Smooth muscle cell (in vitro differentiated cells): ENCODE data around the gene WARS2. TPM values are rescaled to one million over a fixed set of nuclear protein-coding genes. Genes with fewer than 3 reads are reported as not detected.

Experiments
- DNase-seq: peaks from one replicate; lab custom pipeline; 2025; ENCODE audit not compliant: unreplicated experiment; lab: John Stamatoyannopoulos, UW
- H2AFZ ChIP-seq: fragments of 200-600 bp; sonication (generic); 2 replicates; pipeline ENCODE4 v1.6.0; 2016; ENCODE audit warnings: antibody characterized with exemption, low read depth, mild to moderate bottlenecking
- H3F3A ChIP-seq: fragments of 200-600 bp; sonication (generic); 2 replicates; pipeline ENCODE4 v1.6.0; 2017; ENCODE audit warnings: antibody characterized with exemption, low read depth
- H3K27ac ChIP-seq: fragments of 200-600 bp; sonication (generic); 2 replicates; pipeline ENCODE4 v1.5.1; 2016; ENCODE audit warnings: low read depth, mild to moderate bottlenecking
- H3K27me3 ChIP-seq: fragments of 200-600 bp; sonication (generic); 2 replicates; pipeline ENCODE4 v1.6.1; 2016; ENCODE audit warnings: low read depth, mild to moderate bottlenecking
- H3K36me3 ChIP-seq: fragments of 200-600 bp; sonication (generic); 2 replicates; pipeline ENCODE4 v1.5.1; 2016; ENCODE audit warnings: low read depth
- H3K4me1 ChIP-seq: fragments of 200-600 bp; sonication (generic); 2 replicates; pipeline ENCODE4 v1.5.1; 2016; ENCODE audit warnings: low read depth
- H3K4me2 ChIP-seq: fragments of 200-600 bp; sonication (generic); 2 replicates; pipeline ENCODE4 v1.6.0; 2016; ENCODE audit warnings: mild to moderate bottlenecking
- H3K4me3 ChIP-seq: fragments of 200-600 bp; sonication (generic); 2 replicates; pipeline ENCODE4 v1.5.1; 2016; ENCODE audit warnings: mild to moderate bottlenecking
- H3K79me2 ChIP-seq: fragments of 200-600 bp; sonication (generic); 2 replicates; pipeline ENCODE4 v1.6.0; 2016; ENCODE audit warnings: low read depth, mild to moderate bottlenecking
- H3K9ac ChIP-seq: fragments of 200-600 bp; sonication (generic); 2 replicates; pipeline ENCODE4 v1.6.0; 2016; ENCODE audit warnings: low read depth
- H3K9me3 ChIP-seq: fragments of 200-600 bp; sonication (generic); replicated peaks from 2 replicates; pipeline ENCODE4 v1.5.1; 2016; ENCODE audit warnings: low read depth
- H4K20me1 ChIP-seq: fragments of 200-600 bp; sonication (generic); 2 replicates; pipeline ENCODE4 v1.6.0; 2016; ENCODE audit warnings: low read depth
- WGBS: methylation state at CpG from one replicate; pipeline ENCODE4 v1.1.7; 2016; ENCODE audit warnings: low lambda C conversion rate; 5-methylcytosine and 5-hydroxymethylcytosine counted together
- polyA plus RNA-seq: library from polyadenylated mRNA; unstranded; fragments of >200 nt; fragmentation: Nextera tagmentation; extraction: Ambion mirVana; gene quantifications from 2 replicates; pipeline ENCODE4 v1.2.1, GENCODE V29; 2016
- total RNA-seq: library from RNA; depleted of rRNA; stranded (reverse); fragments of >200 nt; gene quantifications from 2 replicates; pipeline ENCODE4 v1.2.3, GENCODE V29; 2014
- TF ChIP-seq, protein P1 (sequence below): fragments of 200-600 bp; sonication (generic); IDR thresholded peaks from 2 replicates; pipeline ENCODE4 v1.5.1; 2017; ENCODE audit warnings: borderline replicate concordance, mild to moderate bottlenecking, antibody characterized with exemption; ENCODE audit not compliant: insufficient read depth, poor library complexity, severe bottlenecking

Gene WARS2
- total and polyA plus RNA-seq, 2 experiments from 2014 or later, result 5.9 to 9.6 TPM

DNA sequence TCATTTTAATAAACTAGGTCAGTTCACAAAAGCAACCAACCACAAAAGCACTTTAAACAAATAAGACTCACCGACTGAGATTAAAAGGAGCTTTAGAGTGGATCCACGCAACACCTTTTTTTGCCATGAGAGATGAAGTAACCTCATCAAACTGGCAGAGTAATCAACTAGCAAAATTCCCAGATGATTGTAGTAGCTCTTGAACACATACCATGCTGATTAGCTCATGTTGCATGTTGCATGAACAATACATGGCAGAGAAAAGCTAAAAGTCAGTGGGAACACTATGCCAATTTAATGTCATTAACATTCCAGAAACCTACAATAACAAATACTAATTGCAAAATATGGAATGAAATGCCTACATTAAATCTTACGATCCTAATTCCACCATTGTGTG, 4.1 kb downstream of the WARS2 start:
- H3K4me1 ChIP-seq, result peaks cover 4% of the 10 kb centered on the region
- H4K20me1 ChIP-seq, result no peaks in the 10 kb centered on the region
- no peak overlapping the region for H3K4me3 ChIP-seq
- H3F3A ChIP-seq, result no peaks in the 10 kb centered on the region
- no peak overlapping the region for H3K27ac ChIP-seq
- 60% methylated on average over 3 of the region's 3 CpGs for WGBS
- H2AFZ ChIP-seq, result no peak overlapping the region
- TF ChIP-seq, protein P1, sequence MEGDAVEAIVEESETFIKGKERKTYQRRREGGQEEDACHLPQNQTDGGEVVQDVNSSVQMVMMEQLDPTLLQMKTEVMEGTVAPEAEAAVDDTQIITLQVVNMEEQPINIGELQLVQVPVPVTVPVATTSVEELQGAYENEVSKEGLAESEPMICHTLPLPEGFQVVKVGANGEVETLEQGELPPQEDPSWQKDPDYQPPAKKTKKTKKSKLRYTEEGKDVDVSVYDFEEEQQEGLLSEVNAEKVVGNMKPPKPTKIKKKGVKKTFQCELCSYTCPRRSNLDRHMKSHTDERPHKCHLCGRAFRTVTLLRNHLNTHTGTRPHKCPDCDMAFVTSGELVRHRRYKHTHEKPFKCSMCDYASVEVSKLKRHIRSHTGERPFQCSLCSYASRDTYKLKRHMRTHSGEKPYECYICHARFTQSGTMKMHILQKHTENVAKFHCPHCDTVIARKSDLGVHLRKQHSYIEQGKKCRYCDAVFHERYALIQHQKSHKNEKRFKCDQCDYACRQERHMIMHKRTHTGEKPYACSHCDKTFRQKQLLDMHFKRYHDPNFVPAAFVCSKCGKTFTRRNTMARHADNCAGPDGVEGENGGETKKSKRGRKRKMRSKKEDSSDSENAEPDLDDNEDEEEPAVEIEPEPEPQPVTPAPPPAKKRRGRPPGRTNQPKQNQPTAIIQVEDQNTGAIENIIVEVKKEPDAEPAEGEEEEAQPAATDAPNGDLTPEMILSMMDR, result no peak
- no peaks in the 10 kb centered on the region for H3K36me3 ChIP-seq
- H3K9me3 ChIP-seq, result no peaks in the 10 kb centered on the region
- H3K9ac ChIP-seq, result no peak overlapping the region
- no peaks in the 10 kb centered on the region for H3K27me3 ChIP-seq
- H3K79me2 ChIP-seq, result peaks cover 13% of the 10 kb centered on the region
- H3K4me2 ChIP-seq, result no peak overlapping the region
- DNase-seq, result no peak

DNA sequence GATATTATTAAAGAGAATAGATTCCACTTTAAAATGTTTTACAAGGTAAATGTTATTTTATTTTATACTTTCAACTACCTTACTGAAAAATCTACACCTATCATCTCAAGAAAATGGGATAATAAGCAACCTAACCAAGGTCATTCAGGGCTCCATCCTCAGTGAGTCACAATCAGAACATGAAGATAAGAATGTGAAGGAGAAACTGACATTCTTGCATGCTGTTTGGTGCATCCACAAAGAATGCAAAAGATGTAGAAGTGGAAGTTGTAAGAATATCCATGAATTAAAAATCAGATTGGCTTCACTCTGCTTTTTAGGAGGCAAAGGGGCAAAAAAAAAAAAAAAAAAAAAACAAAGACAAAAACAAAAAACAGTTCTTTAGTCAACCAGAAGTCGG, 6.5 kb downstream of the WARS2 start:
- Histone ChIP-seq H3F3A (no peaks in the 10 kb centered on the region), H3K9ac (no peak overlapping the region), H3K36me3 (no peaks in the 10 kb centered on the region), H3K79me2 (peaks cover 12% of the 10 kb centered on the region), H3K4me3 (no peak overlapping the region), H4K20me1 (no peaks in the 10 kb centered on the region), H3K27ac (no peak overlapping the region), H3K9me3 (no peaks in the 10 kb centered on the region), H3K4me1 (no peaks in the 10 kb centered on the region), H3K27me3 (no peaks in the 10 kb centered on the region), H2AFZ (no peak overlapping the region), H3K4me2 (no peak overlapping the region)
- WGBS, result 95% methylated on average over 1 of the region's 1 CpG
- no peak for DNase-seq
- TF ChIP-seq, protein P1, result no peak

DNA sequence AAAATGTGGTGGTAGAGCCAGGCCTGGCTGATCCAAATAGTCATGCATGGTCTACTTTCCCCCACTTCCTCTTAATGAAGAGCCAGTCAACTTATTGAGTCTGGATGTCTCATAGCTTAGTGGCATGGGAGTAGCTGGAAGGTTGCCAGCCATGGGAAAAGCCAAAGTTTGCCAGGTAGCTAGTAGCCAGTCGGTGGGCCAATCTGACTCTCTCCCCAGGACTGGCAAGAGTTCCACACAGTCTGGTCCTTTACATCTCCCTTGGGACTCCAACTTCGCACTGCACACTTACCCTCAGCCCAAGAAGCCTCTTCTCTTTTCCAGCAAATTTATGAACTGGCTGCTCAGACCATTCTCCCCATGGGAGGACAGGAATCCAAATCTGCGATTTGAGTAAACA, 8.3 kb downstream of the WARS2 start:
- Histone ChIP-seq H2AFZ (no peak overlapping the region), H3K27me3 (no peaks in the 10 kb centered on the region), H3K9me3 (no peaks in the 10 kb centered on the region), H3K36me3 (no peaks in the 10 kb centered on the region), H3K4me3 (no peak overlapping the region), H3K4me2 (no peak overlapping the region), H3K4me1 (no peaks in the 10 kb centered on the region), H3K27ac (no peak overlapping the region), H4K20me1 (no peaks in the 10 kb centered on the region), H3K79me2 (no peaks in the 10 kb centered on the region), H3K9ac (no peak overlapping the region), H3F3A (no peaks in the 10 kb centered on the region)
- TF ChIP-seq, protein P1, result no peak
- no peak for DNase-seq
- 95% methylated on average over 3 of the region's 3 CpGs for WGBS

DNA sequence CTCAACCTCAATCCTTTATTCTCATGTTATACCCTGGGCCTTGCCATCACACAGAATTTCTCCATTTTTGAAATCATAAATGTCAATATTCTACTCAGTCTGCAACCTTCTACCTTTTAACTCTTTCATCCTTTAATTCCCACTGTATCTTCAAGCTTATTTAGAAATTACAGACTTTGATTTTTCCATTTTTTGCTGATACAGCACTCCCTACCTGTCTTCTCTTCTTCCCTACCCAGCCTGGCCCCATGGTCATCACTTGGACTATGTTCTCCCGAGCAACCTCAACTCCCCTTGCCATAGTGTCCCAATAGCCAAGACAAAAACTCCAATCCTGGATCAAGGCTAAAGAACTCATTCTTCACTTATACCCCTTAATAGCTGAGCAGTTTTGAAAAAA, 14.6 kb downstream of the WARS2 start:
- DNase-seq, result no peak
- Histone ChIP-seq H3K27me3 (no peaks in the 10 kb centered on the region), H2AFZ (no peak overlapping the region), H3K4me2 (no peak overlapping the region), H3K4me3 (no peak overlapping the region), H3F3A (no peaks in the 10 kb centered on the region), H3K9me3 (no peaks in the 10 kb centered on the region), H3K27ac (no peak overlapping the region), H4K20me1 (no peaks in the 10 kb centered on the region), H3K9ac (no peak overlapping the region), H3K4me1 (no peaks in the 10 kb centered on the region), H3K79me2 (no peaks in the 10 kb centered on the region), H3K36me3 (no peaks in the 10 kb centered on the region)
- TF ChIP-seq, protein P1, result no peak
- WGBS, result 100% methylated on average over 1 of the region's 1 CpG
